Right lobe of liver (tissue), 6 donors: ENCODE results near the gene ADGRF5. TPM values are rescaled to one million over a fixed set of nuclear protein-coding genes. Genes with fewer than 3 reads are reported as not detected.
A peak's percentile ranks its signal among the peaks of the same experiment; 100 is the strongest.

Experiments
- ATAC-seq, 4 donors: fragments of 200-7000 bp; cut with Tn5 transposase; one replicate each; pipeline ENCODE4 v1.9.1; 2020; ENCODE audit warnings: mild to moderate bottlenecking in 4 of 4, moderate library complexity in 4 of 4
- DNase-seq, 3 donors: peaks; one replicate each; pipeline ENCODE4 v3.0.0-alpha.2; 2020
- H3K27ac ChIP-seq, 3 donors: fragments of 200-600 bp; one replicate each; pipeline ENCODE4 v1.8.0; 2022
- H3K27me3 ChIP-seq, 2 donors: fragments of 200-600 bp; one replicate each; pipeline ENCODE4 v1.8.0; 2022
- H3K36me3 ChIP-seq, 4 donors: fragments of 200-600 bp; sonication (generic) in 1 of 4; one replicate each; pipeline versions ENCODE4 v1.5.1 to v1.8.0; 2017 to 2022; ENCODE audit warnings: control low read depth in 1 of 4
- H3K4me1 ChIP-seq, 4 donors: fragments of 200-600 bp; sonication (generic) in 1 of 4; one replicate each; pipeline versions ENCODE4 v1.5.1 to v1.8.0; 2017 to 2022; ENCODE audit warnings: control low read depth in 1 of 4
- H3K4me3 ChIP-seq, 3 donors: fragments of 200-600 bp; one replicate each; pipeline ENCODE4 v1.8.0; 2022
- H3K9me3 ChIP-seq, 4 donors: fragments of 200-600 bp; sonication (generic) in 1 of 4; one replicate each; pipeline versions ENCODE4 v1.5.1 to v1.8.0; 2017 to 2022; ENCODE audit warnings: control low read depth in 1 of 4
- POLR2A ChIP-seq: fragments of 450-650 bp; IDR thresholded peaks from one replicate; pipeline ENCODE4 v1.6.1; 2017; ENCODE audit warnings: antibody characterized with exemption, mild to moderate bottlenecking
- WGBS: methylation state at CpG from one replicate; pipeline ENCODE4 v1.1.6; 2018; ENCODE audit warnings: low coverage, low lambda C conversion rate; ENCODE audit not compliant: insufficient coverage; ENCODE audit errors: missing lambda C conversion rate; 5-methylcytosine and 5-hydroxymethylcytosine counted together
- intact Hi-C, 2 donors: fragments of 100-400 bp; cut with DNase I; formaldehyde crosslinking; loops; one replicate each; pipeline versions ENCODE4 v1.11.2 to v1.14.1; 2022
- total RNA-seq, 6 experiments: library from RNA; depleted of rRNA in 2 of 6; stranded (reverse); fragments of >200 nt in 2 of 6; fragmentation: NEBNext Ultra II Directional in 3 of 6; extraction: Animal tissue kit (Norgen Biotek cat#: 25700) in 3 of 6; gene quantifications; one replicate each; pipeline versions ENCODE4 v1.1.0 to v1.2.4, GENCODE V29; 2016 to 2023
- TF ChIP-seq, protein P1 (sequence below), 4 donors: fragments of 200-600 bp in 3 of 4; fragments of 450-650 bp in 1 of 4; IDR thresholded peaks; one replicate each; pipeline versions ENCODE4 v1.5.1 to v1.8.0; 2016 to 2022; ENCODE audit warnings: antibody characterized with exemption in 4 of 4, mild to moderate bottlenecking in 2 of 4
- donor health status: DM: no; HTN: yes; CAD: no.
- donor health status: DM: no; HTN: no; CAD: no.
- donor health status: DM: no; HTN: no; CAD: no.
- donor health status: DM: no; HTN: yes; CAD: no.
- donor health status: DM: no; HTN: yes; CAD: no.

The ADGRF5 gene
- total RNA-seq, 6 experiments from 2014 or later = 6.5 to 14.6 (median 10.7) TPM

DNA sequence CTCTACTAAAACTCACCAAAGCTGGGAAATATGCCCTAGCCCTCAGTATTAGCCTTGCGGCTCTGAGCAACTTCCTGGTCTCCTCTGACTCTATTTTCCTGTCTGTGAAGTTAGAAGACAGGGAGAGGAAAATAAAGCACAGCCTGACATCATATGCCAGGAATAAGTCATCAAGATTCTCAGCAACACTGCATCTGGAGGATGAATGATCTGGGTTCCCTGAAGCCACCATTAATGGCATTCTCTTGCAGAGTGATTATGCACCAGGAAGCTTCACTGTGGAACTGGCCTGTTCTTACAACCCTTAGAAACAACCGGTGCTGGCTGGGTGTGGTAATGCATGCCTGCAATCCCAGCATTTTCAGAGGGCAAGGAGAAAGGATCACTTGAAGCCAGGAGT, 12.4 kb downstream of the ADGRF5 start:
- WGBS = 23% methylated on average over 2 of the region's 2 CpGs
- peak; percentile 45 to 85 (median 71) for ATAC-seq

DNA sequence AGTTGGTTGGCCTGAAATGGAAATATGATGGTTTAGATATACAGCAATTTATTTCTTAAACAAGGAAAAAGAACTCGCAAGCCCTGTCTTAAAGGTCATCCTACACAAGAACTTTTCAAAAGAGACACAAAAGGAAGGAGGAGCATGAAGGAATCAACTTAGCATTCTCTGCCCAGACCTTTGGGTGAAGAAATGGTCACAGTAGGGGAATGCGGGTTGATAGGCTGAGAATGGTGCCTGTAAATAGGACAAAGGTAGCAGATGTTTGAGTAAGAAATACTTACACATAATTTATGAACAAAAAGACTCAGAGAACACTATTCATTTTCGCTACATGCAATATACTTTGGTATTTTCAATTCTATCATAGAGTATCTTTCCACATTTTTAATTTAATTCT, 15.0 kb downstream of the ADGRF5 start:
- 86% methylated on average over 3 of the region's 3 CpGs for WGBS
- Histone ChIP-seq H3K36me3 (no peaks in the 10 kb centered on the region), H3K27me3 (no peaks in the 10 kb centered on the region), H3K27ac (no peak overlapping the region), H3K9me3 (no peaks in the 10 kb centered on the region), H3K4me3 (no peak overlapping the region), H3K4me1 (no peaks in the 10 kb centered on the region)
- ATAC-seq = no peak
- intact Hi-C loops = no loop called here
- TF ChIP-seq, protein P1, sequence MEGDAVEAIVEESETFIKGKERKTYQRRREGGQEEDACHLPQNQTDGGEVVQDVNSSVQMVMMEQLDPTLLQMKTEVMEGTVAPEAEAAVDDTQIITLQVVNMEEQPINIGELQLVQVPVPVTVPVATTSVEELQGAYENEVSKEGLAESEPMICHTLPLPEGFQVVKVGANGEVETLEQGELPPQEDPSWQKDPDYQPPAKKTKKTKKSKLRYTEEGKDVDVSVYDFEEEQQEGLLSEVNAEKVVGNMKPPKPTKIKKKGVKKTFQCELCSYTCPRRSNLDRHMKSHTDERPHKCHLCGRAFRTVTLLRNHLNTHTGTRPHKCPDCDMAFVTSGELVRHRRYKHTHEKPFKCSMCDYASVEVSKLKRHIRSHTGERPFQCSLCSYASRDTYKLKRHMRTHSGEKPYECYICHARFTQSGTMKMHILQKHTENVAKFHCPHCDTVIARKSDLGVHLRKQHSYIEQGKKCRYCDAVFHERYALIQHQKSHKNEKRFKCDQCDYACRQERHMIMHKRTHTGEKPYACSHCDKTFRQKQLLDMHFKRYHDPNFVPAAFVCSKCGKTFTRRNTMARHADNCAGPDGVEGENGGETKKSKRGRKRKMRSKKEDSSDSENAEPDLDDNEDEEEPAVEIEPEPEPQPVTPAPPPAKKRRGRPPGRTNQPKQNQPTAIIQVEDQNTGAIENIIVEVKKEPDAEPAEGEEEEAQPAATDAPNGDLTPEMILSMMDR (IDR thresholded peaks at IDR 0.05) = no peak
- no peak for TF ChIP-seq POLR2A
- DNase-seq = no peak

More for the DNA sequence above, 12.4 kb downstream of the ADGRF5 start:
- Histone ChIP-seq H3K4me3 (no peak overlapping the region), H3K27me3 (no peaks in the 10 kb centered on the region), H3K27ac (peak overlapping the region in 1 of 3 donors; percentile 51), H3K36me3 (no peaks in the 10 kb centered on the region), H3K9me3 (no peaks in the 10 kb centered on the region), H3K4me1 (no peaks in the 10 kb centered on the region)
- intact Hi-C loops = no loop called here
- no peak for DNase-seq
- no peak for TF ChIP-seq POLR2A
- TF ChIP-seq, protein P1 (IDR thresholded peaks at IDR 0.05) = no peak

DNA sequence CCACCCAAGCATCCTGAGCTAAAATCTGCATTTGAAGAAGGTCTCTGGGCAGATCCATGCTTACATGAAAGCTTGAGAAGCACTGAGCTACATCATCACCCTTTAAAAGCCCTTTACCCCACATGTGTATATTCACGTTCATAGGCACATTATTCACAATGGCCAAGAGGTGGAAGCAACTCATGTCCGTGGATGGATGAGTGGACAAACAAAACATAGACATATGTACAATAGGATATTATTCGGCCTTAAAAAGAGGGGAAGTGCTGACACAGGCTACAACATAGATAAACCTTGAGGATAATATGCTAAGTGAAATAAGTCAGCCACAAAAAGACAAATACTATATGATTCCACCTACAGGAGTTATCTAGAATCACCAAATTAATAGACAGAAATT, 17.6 kb downstream of the ADGRF5 start:
- no peaks in the 10 kb centered on the region for H3K36me3 ChIP-seq
- no peaks in the 10 kb centered on the region for H3K4me1 ChIP-seq
- 44% methylated on average over 3 of the region's 3 CpGs for WGBS
- H3K27ac ChIP-seq = no peak overlapping the region
- ATAC-seq (no peak), DNase-seq (no peak)
- H3K9me3 ChIP-seq = no peaks in the 10 kb centered on the region
- H3K27me3 ChIP-seq = no peaks in the 10 kb centered on the region
- no peak overlapping the region for H3K4me3 ChIP-seq
- TF ChIP-seq, protein P1 (IDR thresholded peaks at IDR 0.05) = no peak
- no peak for TF ChIP-seq POLR2A
- intact Hi-C loops = no loop called here

DNA sequence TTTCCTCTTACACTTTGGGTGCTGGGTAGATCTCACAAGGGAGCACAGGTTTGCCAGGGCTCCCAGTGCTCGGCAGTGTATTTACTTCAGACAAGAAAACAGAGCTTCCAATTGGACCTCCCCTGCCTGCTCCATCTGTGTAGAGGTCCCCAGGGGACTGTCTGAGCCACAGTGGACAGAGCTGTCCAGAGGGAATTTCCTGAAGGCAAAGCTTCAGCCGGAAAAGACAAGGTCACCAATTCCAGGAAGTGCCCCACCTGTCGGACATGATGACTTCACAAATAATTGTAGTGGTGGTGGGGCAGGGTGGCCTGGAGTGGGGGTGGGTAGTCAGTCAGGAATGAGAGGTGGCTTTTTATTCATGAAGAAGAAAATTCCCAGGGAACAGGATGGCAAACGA, 18.6 kb downstream of the ADGRF5 start:
- WGBS = 42% methylated on average over 3 of the region's 4 CpGs
- Histone ChIP-seq H3K27me3 (no peaks in the 10 kb centered on the region), H3K4me1 (no peaks in the 10 kb centered on the region), H3K9me3 (no peaks in the 10 kb centered on the region), H3K4me3 (no peak overlapping the region), H3K36me3 (no peaks in the 10 kb centered on the region), H3K27ac (no peak overlapping the region)
- ATAC-seq (peak in 3 of 4 donors; percentile 17 to 53 (median 23)), DNase-seq (no peak)
- TF ChIP-seq, protein P1 (IDR thresholded peaks at IDR 0.05) = no peak
- TF ChIP-seq POLR2A = no peak
- intact Hi-C loops = no loop called here

DNA sequence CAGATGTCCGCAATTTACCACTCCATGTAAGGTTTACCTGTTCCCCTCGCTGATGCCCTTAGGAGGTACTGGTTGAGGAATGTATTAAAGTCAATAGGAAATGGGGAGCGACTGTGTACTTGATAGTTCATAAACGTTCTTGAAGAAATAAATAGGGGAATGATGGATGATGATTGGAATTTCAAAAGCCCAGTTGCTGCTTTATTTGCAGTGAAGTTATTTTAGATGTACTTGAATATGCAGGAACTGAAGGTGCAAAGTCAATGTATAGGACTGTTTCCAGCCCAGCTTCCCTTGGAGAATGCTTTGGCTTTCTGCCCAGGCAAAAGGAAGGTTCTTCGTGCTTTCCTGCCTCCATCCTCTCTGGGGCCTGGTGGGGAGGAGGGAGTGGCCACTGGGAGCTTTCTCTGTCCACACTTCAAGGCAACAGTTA, 19.8 kb downstream of the ADGRF5 start:
- ATAC-seq (peak; percentile 27 to 58 (median 44)), DNase-seq (no peak)
- intact Hi-C loops = no loop called here
- Histone ChIP-seq H3K9me3 (no peaks in the 10 kb centered on the region), H3K27ac (no peak overlapping the region), H3K36me3 (no peaks in the 10 kb centered on the region), H3K4me1 (no peaks in the 10 kb centered on the region), H3K27me3 (no peaks in the 10 kb centered on the region), H3K4me3 (no peak overlapping the region)
- TF ChIP-seq, protein P1 (IDR thresholded peaks at IDR 0.05) = no peak
- TF ChIP-seq POLR2A = no peak
- WGBS = 55% methylated on average over 4 of the region's 5 CpGs
